SK-MEL-5 (cell line): Measurements from ENCODE around the gene ERLIN1. TPM values are rescaled to one million over a fixed set of nuclear protein-coding genes. Genes with fewer than 3 reads are reported as not detected.

Experiments
- DNase-seq: peaks from one replicate; pipeline ENCODE4 v3.0.0-alpha.2; 2016; ENCODE audit warnings: low read depth, low spot score
- in situ Hi-C: cut with HindIII; loops from 2 replicates; pipeline ENCODE4 v1.10.0; 2016; ENCODE audit warnings: low sequenced_read_pairs, high pct_unique_total_duplicates, low pct_unique_long_range_greater_than_20kb
- polyA plus RNA-seq, 2 experiments: library from polyadenylated mRNA; depleted of rRNA; stranded (reverse); fragments of >200 nt; gene quantifications; 2 replicates each; pipeline ENCODE4 v1.2.3, GENCODE V29; 2015
- total RNA-seq: library from RNA; depleted of rRNA; stranded (reverse); fragments of >200 nt; shearing (Covaris generic); gene quantifications from 2 replicates; pipeline ENCODE4 v1.2.3, GENCODE V29; 2014; rRNA removed

ERLIN1 gene
- total RNA-seq = 11.3 and 14.3 TPM in 2 replicates
- 27.4 and 38.3 TPM in 2 replicates for polyA plus RNA-seq (2015; cell fraction: cytosol; rRNA removed)
- 11.7 and 18.6 TPM in 2 replicates for polyA plus RNA-seq (2015; cell fraction: nucleus; rRNA removed)

- in situ Hi-C loops = no loop called here
- peak; percentile 85 for DNase-seq
These were observed at the start of gene ERLIN1 for GRCh38 chr10:100185364-100186252. TSS of gene ERLIN1 (minus strand) at chr10:100186029. CDS start at chr10:100185626, 403 bp downstream.

GRCh38 chr10:100232101-100232500 lies 46.3 kb upstream of the ERLIN1 start:
- in situ Hi-C loops = no loop called here
- DNase-seq = no peak

GRCh38 chr10:100229819-100230422 lies 44.1 kb upstream of the ERLIN1 start:
- DNase-seq = no peak

GRCh38 chr10:100223879-100224278 lies 38.0 kb upstream of the ERLIN1 start:
- in situ Hi-C loops = no loop called here
- no peak for DNase-seq

More at GRCh38 chr10:100229819-100230422, 44.1 kb upstream of the ERLIN1 start:
- in situ Hi-C loops = no loop called here

GRCh38 chr10:100222529-100222928 lies 36.7 kb upstream of the ERLIN1 start:
- in situ Hi-C loops = no loop called here
- DNase-seq = no peak

- in situ Hi-C loops = no loop called here
- DNase-seq = no peak
These were observed 30.2 kb upstream of the ERLIN1 start for GRCh38 chr10:100216006-100216405.

GRCh38 chr10:100209303-100209702 lies 23.5 kb upstream of the ERLIN1 start:
- DNase-seq = no peak
- in situ Hi-C loops = no loop called here

- in situ Hi-C loops = no loop called here
- no peak for DNase-seq
These were observed 22.4 kb upstream of the ERLIN1 start for GRCh38 chr10:100208276-100208675.

GRCh38 chr10:100204370-100204769 lies 18.5 kb upstream of the ERLIN1 start:
- no peak for DNase-seq

GRCh38 chr10:100201549-100201948 lies 15.7 kb upstream of the ERLIN1 start:
- in situ Hi-C loops = no loop called here
- no peak for DNase-seq

More at GRCh38 chr10:100204370-100204769, 18.5 kb upstream of the ERLIN1 start:
- in situ Hi-C loops = no loop called here

GRCh38 chr10:100194711-100195110 lies 8.9 kb upstream of the ERLIN1 start:
- DNase-seq = no peak
- in situ Hi-C loops = no loop called here

GRCh38 chr10:100192350-100192749 lies 6.5 kb upstream of the ERLIN1 start:
- in situ Hi-C loops = no loop called here

GRCh38 chr10:100186253-100187212 lies 704 bp upstream of the ERLIN1 start:
- peak; percentile 44 for DNase-seq
- in situ Hi-C loops = no loop called here

More at GRCh38 chr10:100192350-100192749, 6.5 kb upstream of the ERLIN1 start:
- no peak for DNase-seq

- peak; percentile 5 for DNase-seq
- in situ Hi-C loops = no loop called here
These were observed 989 bp downstream of the ERLIN1 start for GRCh38 chr10:100184840-100185239.

- DNase-seq = no peak
- in situ Hi-C loops = no loop called here
These were observed 1.4 kb downstream of the ERLIN1 start for GRCh38 chr10:100184426-100184825.

GRCh38 chr10:100183481-100183880 lies 2.3 kb downstream of the ERLIN1 start:
- in situ Hi-C loops = no loop called here
- no peak for DNase-seq

GRCh38 chr10:100182908-100183307 lies 2.9 kb downstream of the ERLIN1 start:
- DNase-seq = no peak
- in situ Hi-C loops = no loop called here
